OCI-LY3 (cell line): ENCODE measurements around the gene MSI2.

Experiments
- H2AFZ ChIP-seq: fragments of 200-600, 300-600 bp; shearing (Covaris generic); 2 replicates; pipeline ENCODE4 v1.6.0; 2014; ENCODE audit warnings: antibody characterized with exemption, low read depth, low read length
- H3K27ac ChIP-seq: fragments of 200-600, 300-600 bp; sonication (generic); 2 replicates; pipeline ENCODE4 v1.5.1; 2014; ENCODE audit warnings: mild to moderate bottlenecking, low read length, moderate library complexity, mixed read lengths
- H3K27me3 ChIP-seq: fragments of 200-600, 300-600 bp; sonication (generic); 2 replicates; pipeline ENCODE4 v1.6.1; 2014; ENCODE audit warnings: low read depth, low read length, mixed read lengths
- H3K36me3 ChIP-seq: fragments of 200-600, 300-600 bp; sonication (generic); replicated peaks from 2 replicates; pipeline ENCODE3; 2014; ENCODE audit warnings: low read depth, low read length, mixed read lengths
- H3K4me1 ChIP-seq: fragments of 300-600, 200-600 bp; sonication (generic); 2 replicates; pipeline ENCODE4 v1.6.1; 2014; ENCODE audit warnings: low read length, mixed read lengths
- H3K4me2 ChIP-seq: fragments of 200-600, 300-600 bp; sonication (generic); 2 replicates; pipeline ENCODE4 v1.6.1; 2014; ENCODE audit warnings: low read length, mixed read lengths
- H3K4me3 ChIP-seq: fragments of 300-600, 200-600 bp; sonication (generic); 2 replicates; pipeline ENCODE4 v1.5.1; 2014; ENCODE audit warnings: antibody characterized with exemption, mild to moderate bottlenecking, low read length, moderate library complexity
- H3K79me2 ChIP-seq: fragments of 300-600, 200-600 bp; shearing (Covaris generic); 2 replicates; pipeline ENCODE4 v1.6.1; 2014; ENCODE audit warnings: mild to moderate bottlenecking, low read length, mixed read lengths
- H3K9ac ChIP-seq: fragments of 300-600, 200-600 bp; shearing (Covaris generic); 2 replicates; pipeline ENCODE4 v1.6.0; 2014; ENCODE audit warnings: mild to moderate bottlenecking, low read length, moderate library complexity
- H3K9me3 ChIP-seq: fragments of 200-600, 300-600 bp; shearing (Covaris generic); 2 replicates; pipeline ENCODE4 v1.6.1; 2014; ENCODE audit warnings: low read length, mixed read lengths; ENCODE audit not compliant: insufficient read depth
- H4K20me1 ChIP-seq: fragments of 200-600, 300-600 bp; sonication (generic); 2 replicates; pipeline ENCODE4 v1.6.1; 2016; ENCODE audit warnings: low read length, mixed read lengths; ENCODE audit not compliant: insufficient read depth
- EZH2phosphoT487 ChIP-seq: fragments of 200-600 bp; shearing (Covaris generic); IDR thresholded peaks from 2 replicates; pipeline ENCODE4 v1.6.1; 2018; ENCODE audit warnings: antibody characterized with exemption, mixed run types, low read depth
- TF ChIP-seq, protein P1 (sequence below): fragments of 200-600, 300-600 bp; sonication (generic); IDR thresholded peaks from 2 replicates; pipeline ENCODE4 v1.5.1; 2014; ENCODE audit warnings: antibody characterized with exemption, low read length, low read depth

Gene MSI2

DNA sequence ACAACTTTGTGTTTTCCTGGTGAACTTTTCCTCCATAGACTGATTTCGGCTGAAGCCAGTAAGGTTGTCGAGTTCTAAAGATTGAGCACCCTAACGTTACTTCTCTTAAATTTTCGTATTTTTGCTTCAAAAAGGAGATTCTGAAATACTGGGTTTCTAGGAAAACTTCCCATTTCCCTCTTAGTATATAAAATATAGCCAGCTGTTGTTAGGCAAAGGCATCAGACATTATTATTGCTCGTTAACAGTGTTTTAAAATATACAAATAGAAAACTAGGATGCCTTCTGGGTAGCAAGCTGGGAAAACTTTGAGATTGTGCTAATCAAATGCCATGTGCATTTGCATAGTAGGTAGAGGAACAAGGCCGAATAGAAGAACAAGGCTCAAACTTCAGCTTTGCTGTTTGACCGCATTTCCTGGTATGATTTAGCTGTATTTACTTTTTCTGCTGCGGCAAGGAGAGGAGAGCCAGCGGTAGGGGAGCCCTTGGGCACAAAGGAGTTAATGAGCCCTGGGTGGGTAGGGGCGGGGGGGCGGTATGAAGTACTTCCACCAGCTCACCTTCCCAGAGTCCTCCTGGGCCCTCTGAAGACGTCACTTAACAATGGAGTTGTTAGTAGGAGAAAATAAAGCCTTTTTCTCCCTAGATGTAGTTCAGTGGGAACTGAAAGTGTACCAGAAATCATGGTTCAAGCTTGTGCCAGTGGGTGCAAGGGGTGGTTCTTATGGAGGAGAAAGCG, 151.9 kb downstream of the MSI2 start:
- Histone ChIP-seq H3K4me3 (peak overlapping the region; percentile 41), H3K36me3 (no peaks in the 10 kb centered on the region), H3K9ac (no peak overlapping the region), H3K27ac (peak overlapping the region; percentile 33), H3K4me2 (peak overlapping the region; percentile 62), H3K4me1 (peaks cover 20% of the 10 kb centered on the region), H3K9me3 (no peaks in the 10 kb centered on the region), H2AFZ (no peak overlapping the region), H3K27me3 (no peaks in the 10 kb centered on the region), H3K79me2 (peaks cover 20% of the 10 kb centered on the region), H4K20me1 (peaks cover 13% of the 10 kb centered on the region; the same call in 1 of the 2 replicates)
- TF ChIP-seq, protein P1, sequence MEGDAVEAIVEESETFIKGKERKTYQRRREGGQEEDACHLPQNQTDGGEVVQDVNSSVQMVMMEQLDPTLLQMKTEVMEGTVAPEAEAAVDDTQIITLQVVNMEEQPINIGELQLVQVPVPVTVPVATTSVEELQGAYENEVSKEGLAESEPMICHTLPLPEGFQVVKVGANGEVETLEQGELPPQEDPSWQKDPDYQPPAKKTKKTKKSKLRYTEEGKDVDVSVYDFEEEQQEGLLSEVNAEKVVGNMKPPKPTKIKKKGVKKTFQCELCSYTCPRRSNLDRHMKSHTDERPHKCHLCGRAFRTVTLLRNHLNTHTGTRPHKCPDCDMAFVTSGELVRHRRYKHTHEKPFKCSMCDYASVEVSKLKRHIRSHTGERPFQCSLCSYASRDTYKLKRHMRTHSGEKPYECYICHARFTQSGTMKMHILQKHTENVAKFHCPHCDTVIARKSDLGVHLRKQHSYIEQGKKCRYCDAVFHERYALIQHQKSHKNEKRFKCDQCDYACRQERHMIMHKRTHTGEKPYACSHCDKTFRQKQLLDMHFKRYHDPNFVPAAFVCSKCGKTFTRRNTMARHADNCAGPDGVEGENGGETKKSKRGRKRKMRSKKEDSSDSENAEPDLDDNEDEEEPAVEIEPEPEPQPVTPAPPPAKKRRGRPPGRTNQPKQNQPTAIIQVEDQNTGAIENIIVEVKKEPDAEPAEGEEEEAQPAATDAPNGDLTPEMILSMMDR = no peak
- TF ChIP-seq EZH2phosphoT487 = no peak

DNA sequence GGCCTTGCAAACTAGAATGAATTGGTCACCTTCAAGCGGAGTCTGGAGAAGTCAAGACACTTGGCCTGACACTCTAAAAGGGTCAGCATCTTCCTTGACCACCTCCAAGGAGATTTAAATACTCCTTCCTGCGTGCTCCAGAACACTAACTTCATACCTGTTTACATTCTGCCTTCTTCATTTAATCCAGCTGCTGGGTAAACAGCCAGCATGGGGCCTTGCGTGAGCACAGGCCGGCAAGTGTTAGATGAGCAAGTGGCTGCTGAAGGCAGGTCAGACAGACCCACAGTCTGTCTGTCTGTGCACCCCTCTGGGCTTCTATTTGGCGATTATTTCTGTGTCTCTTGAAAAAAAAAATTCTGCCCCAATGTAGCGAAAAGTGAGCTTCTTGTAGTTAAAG, 153.8 kb downstream of the MSI2 start:
- Histone ChIP-seq H4K20me1 (peaks cover 14% of the 10 kb centered on the region), H3K27me3 (no peaks in the 10 kb centered on the region)

DNA sequence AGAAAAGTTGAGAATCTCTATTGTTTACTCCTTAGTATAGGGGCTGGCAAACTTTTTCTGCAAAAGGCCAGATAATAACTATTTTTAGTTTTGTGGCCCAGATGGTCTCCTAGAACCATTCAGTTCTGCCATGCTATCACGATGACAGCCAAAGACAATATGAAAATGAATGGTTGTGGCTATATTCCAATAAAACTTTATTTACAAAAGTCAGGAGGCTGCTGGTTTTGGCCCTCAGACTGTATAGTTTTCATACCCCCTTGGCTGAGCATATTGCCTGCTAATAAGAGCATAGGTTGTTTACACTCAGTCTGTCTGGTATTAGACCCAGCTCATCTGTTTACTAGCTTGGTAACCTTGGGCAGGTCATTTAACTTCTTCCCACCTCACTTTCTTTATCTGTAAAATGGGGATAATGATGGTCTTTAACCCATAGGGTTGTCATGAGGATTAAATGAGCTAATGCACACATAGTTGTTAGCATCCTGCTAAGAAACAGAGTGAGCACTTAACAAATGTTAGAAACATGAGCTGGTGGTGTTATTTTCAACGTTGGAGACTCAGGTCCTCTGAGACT, 156.3 kb downstream of the MSI2 start:
- TF ChIP-seq, protein P1 = no peak
- TF ChIP-seq EZH2phosphoT487 = no peak
- H3K4me2 ChIP-seq = no peak overlapping the region
- H3K79me2 ChIP-seq = peaks cover 17% of the 10 kb centered on the region

More for the DNA sequence above, 153.8 kb downstream of the MSI2 start:
- TF ChIP-seq EZH2phosphoT487 = no peak
- TF ChIP-seq, protein P1 = no peak
- no peaks in the 10 kb centered on the region for H3K9me3 ChIP-seq
- H2AFZ ChIP-seq = no peak overlapping the region
- H3K4me3 ChIP-seq = no peak overlapping the region
- no peaks in the 10 kb centered on the region for H3K36me3 ChIP-seq
- no peak overlapping the region for H3K27ac ChIP-seq
- no peak overlapping the region for H3K9ac ChIP-seq
- H3K4me1 ChIP-seq = peaks cover 20% of the 10 kb centered on the region
- H3K79me2 ChIP-seq = peaks cover 20% of the 10 kb centered on the region
- H3K4me2 ChIP-seq = no peak overlapping the region

DNA sequence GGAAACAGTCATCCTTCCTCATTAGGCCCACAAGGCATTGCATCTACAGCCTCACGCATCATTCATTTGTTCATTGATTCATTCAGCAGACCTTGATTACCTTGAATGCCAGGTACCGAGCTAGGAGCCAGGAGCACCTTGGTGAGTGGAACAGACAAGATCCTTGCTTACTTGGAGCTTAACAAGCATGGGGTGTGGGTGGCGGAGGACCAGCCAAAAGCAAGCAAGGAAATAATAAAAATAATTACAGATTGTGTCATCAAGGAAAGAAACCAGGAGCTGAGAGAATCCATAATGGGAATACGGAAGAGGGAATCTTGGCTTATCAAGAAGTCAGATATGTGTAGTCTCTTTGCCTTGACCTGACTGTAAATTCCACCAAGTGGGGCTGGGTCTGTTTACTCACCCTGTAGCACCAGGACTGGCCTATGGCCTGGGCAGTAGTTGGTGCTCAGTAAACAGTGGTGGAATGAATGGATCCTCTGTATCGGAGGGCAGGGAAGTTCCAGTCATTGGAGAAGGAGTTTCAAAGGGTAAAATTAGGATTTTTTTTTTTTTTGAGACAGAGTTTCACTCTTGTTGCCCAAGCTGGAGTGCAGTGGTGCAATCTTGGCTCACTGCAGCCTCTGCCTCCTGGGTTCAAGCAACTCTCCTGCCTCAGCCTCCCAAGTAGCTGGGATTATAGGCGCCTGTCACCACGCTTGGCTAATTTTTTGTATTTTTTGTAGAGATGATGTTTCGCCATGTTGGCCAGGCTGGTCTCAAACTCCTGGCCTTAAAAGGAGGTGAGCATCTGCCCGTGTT, 157.7 kb downstream of the MSI2 start:
- peaks cover 12% of the 10 kb centered on the region for H3K4me1 ChIP-seq

More for the DNA sequence above, 156.3 kb downstream of the MSI2 start:
- H3K27ac ChIP-seq = no peak overlapping the region
- H3K4me3 ChIP-seq = no peak overlapping the region
- H3K9me3 ChIP-seq = no peaks in the 10 kb centered on the region
- no peak overlapping the region for H3K9ac ChIP-seq
- peaks cover 3% of the 10 kb centered on the region for H3K36me3 ChIP-seq
- H3K4me1 ChIP-seq = peaks cover 21% of the 10 kb centered on the region
- peaks cover 17% of the 10 kb centered on the region for H4K20me1 ChIP-seq
- H3K27me3 ChIP-seq = no peaks in the 10 kb centered on the region
- H2AFZ ChIP-seq = no peak overlapping the region

More for the DNA sequence above, 157.7 kb downstream of the MSI2 start:
- Histone ChIP-seq H3K36me3 (peaks cover 3% of the 10 kb centered on the region), H3K9ac (no peak overlapping the region), H3K4me3 (no peak overlapping the region), H3K9me3 (no peaks in the 10 kb centered on the region), H3K27ac (no peak overlapping the region), H3K79me2 (peaks cover 7% of the 10 kb centered on the region), H4K20me1 (peaks cover 13% of the 10 kb centered on the region), H2AFZ (no peak overlapping the region), H3K27me3 (no peaks in the 10 kb centered on the region), H3K4me2 (no peak overlapping the region)
- no peak for TF ChIP-seq EZH2phosphoT487
- TF ChIP-seq, protein P1 = no peak
